ENCODE results near the gene WDR53.

DNA sequence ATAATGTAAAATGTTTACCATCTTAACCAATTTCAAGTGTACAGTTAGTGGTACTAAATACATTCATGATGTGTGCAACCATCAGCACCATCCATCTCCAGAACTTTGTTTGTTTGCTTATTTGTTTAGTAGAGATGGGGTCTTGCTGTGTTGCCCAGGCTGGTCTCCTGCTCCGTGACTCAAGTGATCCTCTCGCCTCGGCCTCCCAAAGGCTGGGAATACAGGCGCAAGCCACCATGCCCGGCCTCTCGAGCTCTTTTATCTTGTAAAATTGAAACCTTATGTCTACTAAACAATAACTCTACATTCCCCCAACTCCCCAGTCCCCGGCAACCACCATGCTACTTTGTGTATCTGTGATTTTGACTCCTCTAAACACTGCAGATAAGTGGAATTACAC, 32.0 kb upstream of the WDR53 start:
- TF ChIP-seq CTCF (IDR thresholded peaks at IDR 0.05): no peak
- no peak for TF ChIP-seq POLR2AphosphoS5 (IDR thresholded peaks at IDR 0.05; ENCODE audit: low read depth, low read length)
- no peak for TF ChIP-seq REST (IDR thresholded peaks at IDR 0.05; ENCODE audit: insufficient read depth in 1 of 2, low read depth in 2 of 2, low read length in 1 of 2)
- TF ChIP-seq SIN3A (IDR thresholded peaks at IDR 0.05; ENCODE audit: borderline replicate concordance, insufficient read depth, low read depth, low read length): no peak
- TF ChIP-seq TCF7L2 (IDR thresholded peaks at IDR 0.05; ENCODE audit: low read depth, low read length): no peak
